ENCODE measurements around the gene RCC1. TPM values are rescaled to one million over a fixed set of nuclear protein-coding genes. Genes with fewer than 3 reads are reported as not detected.

Gene RCC1
- total RNA-seq, 1 experiment from 2014 or later, result 61.2 TPM

GRCh38 chr1:28564310-28564709 is 58.5 kb downstream of the RCC1 start:
- H3K9me3 ChIP-seq (ENCODE audit: control insufficient read depth, insufficient read depth, low read depth, low read length), result no peaks in the 10 kb centered on the region
- intact Hi-C loops (cut with micrococcal nuclease; ENCODE audit: unreplicated experiment), result no loop called here
- ChIA-PET CTCF (no interaction called here), POLR2A (no interaction called here)
- H3K36me3 ChIP-seq (ENCODE audit: control insufficient read depth, insufficient read depth, low read length), result peaks cover 15% of the 10 kb centered on the region
- no peaks in the 10 kb centered on the region for H3K27me3 ChIP-seq (ENCODE audit: control insufficient read depth, insufficient read depth, low read length)
- DNase-seq (ENCODE audit: low read depth, low spot score) (no peak), ATAC-seq (no peak)
- TF ChIP-seq TCF7L2 (IDR thresholded peaks at IDR 0.05; ENCODE audit: low read depth, low read length) (no peak), POLR2AphosphoS5 (IDR thresholded peaks at IDR 0.05; ENCODE audit: low read depth, low read length) (no peak), REST (IDR thresholded peaks at IDR 0.05; ENCODE audit: insufficient read depth in 1 of 2, low read depth in 2 of 2, low read length in 1 of 2) (no peak), SIN3A (IDR thresholded peaks at IDR 0.05; ENCODE audit: borderline replicate concordance, insufficient read depth, low read depth, low read length) (no peak)
- TF ChIP-seq, protein P1, sequence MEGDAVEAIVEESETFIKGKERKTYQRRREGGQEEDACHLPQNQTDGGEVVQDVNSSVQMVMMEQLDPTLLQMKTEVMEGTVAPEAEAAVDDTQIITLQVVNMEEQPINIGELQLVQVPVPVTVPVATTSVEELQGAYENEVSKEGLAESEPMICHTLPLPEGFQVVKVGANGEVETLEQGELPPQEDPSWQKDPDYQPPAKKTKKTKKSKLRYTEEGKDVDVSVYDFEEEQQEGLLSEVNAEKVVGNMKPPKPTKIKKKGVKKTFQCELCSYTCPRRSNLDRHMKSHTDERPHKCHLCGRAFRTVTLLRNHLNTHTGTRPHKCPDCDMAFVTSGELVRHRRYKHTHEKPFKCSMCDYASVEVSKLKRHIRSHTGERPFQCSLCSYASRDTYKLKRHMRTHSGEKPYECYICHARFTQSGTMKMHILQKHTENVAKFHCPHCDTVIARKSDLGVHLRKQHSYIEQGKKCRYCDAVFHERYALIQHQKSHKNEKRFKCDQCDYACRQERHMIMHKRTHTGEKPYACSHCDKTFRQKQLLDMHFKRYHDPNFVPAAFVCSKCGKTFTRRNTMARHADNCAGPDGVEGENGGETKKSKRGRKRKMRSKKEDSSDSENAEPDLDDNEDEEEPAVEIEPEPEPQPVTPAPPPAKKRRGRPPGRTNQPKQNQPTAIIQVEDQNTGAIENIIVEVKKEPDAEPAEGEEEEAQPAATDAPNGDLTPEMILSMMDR (IDR thresholded peaks at IDR 0.05), result no peak
- no peak overlapping the region for H3K4me3 ChIP-seq (ENCODE audit: low read depth in 2 of 2, low read length in 2 of 2)
- BruUV-seq (replicated peaks), result no TSS peak
- no peaks in the 10 kb centered on the region for H3K4me1 ChIP-seq (ENCODE audit: control insufficient read depth, insufficient read depth, low read length)
- no peak overlapping the region for H3K27ac ChIP-seq (ENCODE audit: low read length)
- in situ Hi-C loops (cut with HindIII; ENCODE audit: low pct_unique_long_range_greater_than_20kb, low sequenced_read_pairs), result no loop called here

DNA sequence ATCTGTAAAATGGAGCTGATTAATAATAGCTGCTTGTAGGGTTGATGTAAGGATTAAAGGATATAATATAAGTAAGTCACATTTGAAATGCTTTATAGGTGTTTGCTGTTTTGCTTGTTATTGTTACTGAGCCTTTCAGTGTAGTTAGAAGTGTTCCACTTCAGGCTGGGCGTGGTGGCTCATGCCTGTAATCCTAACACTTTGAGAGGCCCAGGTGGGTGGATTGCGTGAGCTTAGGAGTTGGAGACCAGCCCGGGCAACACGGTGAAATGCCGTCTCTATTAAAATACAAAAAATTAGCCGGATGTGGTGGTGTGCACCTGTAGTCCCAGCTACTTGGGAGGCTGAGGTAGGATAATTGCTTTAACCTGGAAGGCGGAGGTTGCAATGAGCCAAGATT is 59.2 kb downstream of the RCC1 start:
- no TSS peak for BruUV-seq (replicated peaks)
- Histone ChIP-seq H3K4me3 (ENCODE audit: low read depth in 2 of 2, low read length in 2 of 2) (no peak overlapping the region), H3K27me3 (ENCODE audit: control insufficient read depth, insufficient read depth, low read length) (no peaks in the 10 kb centered on the region), H3K36me3 (ENCODE audit: control insufficient read depth, insufficient read depth, low read length) (peaks cover 15% of the 10 kb centered on the region), H3K27ac (ENCODE audit: low read length) (no peak overlapping the region), H3K9me3 (ENCODE audit: control insufficient read depth, insufficient read depth, low read depth, low read length) (no peaks in the 10 kb centered on the region), H3K4me1 (ENCODE audit: control insufficient read depth, insufficient read depth, low read length) (no peaks in the 10 kb centered on the region)
- TF ChIP-seq TCF7L2 (IDR thresholded peaks at IDR 0.05; ENCODE audit: low read depth, low read length) (no peak), SIN3A (IDR thresholded peaks at IDR 0.05; ENCODE audit: borderline replicate concordance, insufficient read depth, low read depth, low read length) (no peak), REST (IDR thresholded peaks at IDR 0.05; ENCODE audit: insufficient read depth in 1 of 2, low read depth in 2 of 2, low read length in 1 of 2) (no peak), POLR2AphosphoS5 (IDR thresholded peaks at IDR 0.05; ENCODE audit: low read depth, low read length) (no peak)
- TF ChIP-seq, protein P1 (IDR thresholded peaks at IDR 0.05), result no peak
- in situ Hi-C loops (cut with HindIII; ENCODE audit: low pct_unique_long_range_greater_than_20kb, low sequenced_read_pairs), result no loop called here
- ATAC-seq (no peak), DNase-seq (ENCODE audit: low read depth, low spot score) (no peak)
- ChIA-PET CTCF (no interaction called here), POLR2A (interaction anchor here (0.6 to 0.7 kb wide), 2 partner anchors 12 to 17 kb away, joined by 4 to 8 read pairs; no protein-coding TSS in a partner anchor)
- intact Hi-C loops (cut with micrococcal nuclease; ENCODE audit: unreplicated experiment), result no loop called here

Data from Panc1 (cell line).